Effector CD8-positive, alpha-beta T cell (primary cell): ENCODE results near the gene SFXN1.
"Not testable (repeated sequence)": the region's sequence is repeated elsewhere in the genome, so short reads cannot be mapped to it uniquely, and the experiment has no call there.

Source experiments
- DNase-seq: peaks from one replicate; lab custom pipeline; 2025; lab: John Stamatoyannopoulos, UW
- total RNA-seq, 4 experiments: gene quantifications; one replicate each; lab custom pipeline; 2026; lab: John Stamatoyannopoulos, UW

The SFXN1 gene
- 89.7 to 382 (median 152) reads per million in 4 experiments for total RNA-seq

GRCh38 chr5:175478384-175479124 is at the start of gene SFXN1:
SFXN1 (plus strand) TSS chr5:175478560; CDS start chr5:175492104, 13,544 bp downstream.
- peak; percentile 50 for DNase-seq

- DNase-seq, result no peak
These were observed 43.6 kb upstream of the SFXN1 start for GRCh38 chr5:175434800-175435199.

GRCh38 chr5:175436359-175436758 is 42.0 kb upstream of the SFXN1 start:
- no peak for DNase-seq

- DNase-seq, result no peak
These were observed 40.0 kb upstream of the SFXN1 start for GRCh38 chr5:175438234-175438857.

GRCh38 chr5:175443514-175444059 is 34.8 kb upstream of the SFXN1 start:
- no peak for DNase-seq

- peak; percentile 5 for DNase-seq
These were observed 34.1 kb upstream of the SFXN1 start, which contains the start of gene DRD1 for GRCh38 chr5:175444060-175444904. DRD1 (minus strand) TSS chr5:175444182; CDS start chr5:175443099, 1,083 bp downstream.

- DNase-seq, result no peak
These were observed 33.4 kb upstream of the SFXN1 start for GRCh38 chr5:175444905-175445456.

GRCh38 chr5:175446378-175446777 is 32.0 kb upstream of the SFXN1 start:
- DNase-seq, result not testable (repeated sequence)

- DNase-seq, result no peak
These were observed 30.8 kb upstream of the SFXN1 start for GRCh38 chr5:175447571-175447970.

GRCh38 chr5:175448276-175448675 is 30.1 kb upstream of the SFXN1 start:
- no peak for DNase-seq

- DNase-seq, result no peak
These were observed 26.2 kb upstream of the SFXN1 start for GRCh38 chr5:175452166-175452565.

- not testable (repeated sequence) for DNase-seq
These were observed 24.0 kb upstream of the SFXN1 start for GRCh38 chr5:175454338-175454737.

GRCh38 chr5:175456105-175456742 is 22.1 kb upstream of the SFXN1 start:
- no peak for DNase-seq

- DNase-seq, result no peak
These were observed 20.9 kb upstream of the SFXN1 start for GRCh38 chr5:175457466-175457865.

- DNase-seq, result no peak
These were observed 18.2 kb upstream of the SFXN1 start for GRCh38 chr5:175460126-175460525.

- no peak for DNase-seq
These were observed 17.8 kb upstream of the SFXN1 start for GRCh38 chr5:175460552-175460951.

GRCh38 chr5:175461370-175461769 is 17.0 kb upstream of the SFXN1 start:
- DNase-seq, result no peak

- DNase-seq, result no peak
These were observed 14.7 kb upstream of the SFXN1 start for GRCh38 chr5:175463641-175464040.

GRCh38 chr5:175464074-175464941 is 14.1 kb upstream of the SFXN1 start:
- DNase-seq, result peak; percentile 37

- no peak for DNase-seq
These were observed 13.5 kb upstream of the SFXN1 start for GRCh38 chr5:175464942-175465233.
